Kidney (tissue), 14 donors: ENCODE measurements around the gene GPN2. TPM values are rescaled to one million over a fixed set of nuclear protein-coding genes. Genes with fewer than 3 reads are reported as not detected.
"Not testable (repeated sequence)": the region's sequence is repeated elsewhere in the genome, so short reads cannot be mapped to it uniquely, and the experiment has no call there.

Experiments used
- DNase-seq, 5 donors: peaks; one replicate each; pipeline ENCODE4 v3.0.0-alpha.2; 2013 to 2020
- FAIRE-seq: peaks from 2 replicates; lab custom pipeline; 2012; peaks lifted over from hg19 to GRCh38; lab: Jason Lieb, UNC
- H3K27ac ChIP-seq, 2 donors: one replicate each; pipeline ENCODE4 v1.7.0; 2013; ENCODE audit warnings: low read depth in 2 of 2, low read length in 2 of 2, inconsistent platforms in 1 of 2
- H3K27me3 ChIP-seq: one replicate; pipeline ENCODE4 v1.7.1; 2013; ENCODE audit warnings: low read length, inconsistent platforms; ENCODE audit not compliant: control insufficient read depth, insufficient read depth
- H3K36me3 ChIP-seq, 3 donors: one replicate each; pipeline versions ENCODE4 v1.7.0 to v1.7.1; 2013; ENCODE audit warnings: low read length in 3 of 3, control low read depth in 1 of 3, inconsistent platforms in 1 of 3; ENCODE audit not compliant: insufficient read depth in 3 of 3, control insufficient read depth in 2 of 3
- H3K4me1 ChIP-seq, 3 donors: one replicate each; pipeline versions ENCODE4 v1.7.0 to v1.7.1; 2013; ENCODE audit warnings: low read length in 3 of 3, inconsistent platforms in 1 of 3, low read depth in 1 of 3; ENCODE audit not compliant: control insufficient read depth in 2 of 3, insufficient read depth in 2 of 3
- H3K4me3 ChIP-seq, 3 donors: one replicate each; pipeline versions ENCODE4 v1.7.0 to v1.8.1; 2013; ENCODE audit warnings: low read length in 3 of 3, control low read depth in 1 of 3, inconsistent platforms in 1 of 3
- H3K9ac ChIP-seq, 3 donors: one replicate each; pipeline versions ENCODE4 v1.7.0 to v1.7.1; 2013; ENCODE audit warnings: low read length in 3 of 3, control low read depth in 1 of 3, inconsistent platforms in 1 of 3
- H3K9me3 ChIP-seq, 3 donors: one replicate each; pipeline versions ENCODE4 v1.7.0 to v1.7.1; 2013; ENCODE audit warnings: low read length in 3 of 3, control low read depth in 1 of 3, inconsistent platforms in 1 of 3; ENCODE audit not compliant: control insufficient read depth in 2 of 3, insufficient read depth in 1 of 3
- intact Hi-C: fragments of 100-400 bp; cut with DNase I; formaldehyde crosslinking; loops from one replicate; pipeline ENCODE4 v1.11.1; 2022
- polyA plus RNA-seq: library from polyadenylated mRNA; stranded (reverse); fragments of 350-450 nt; fragmentation: Illumina TruSeq; extraction: RNeasy Lipid Tissue Mini Kit (QIAGEN cat#74804); gene quantifications from one replicate; pipeline ENCODE4 v1.2.3, GENCODE V29; 2014; ENCODE audit warnings: low read depth, low replicate concordance; ENCODE audit not compliant: insufficient read depth
- total RNA-seq: library from RNA; stranded (reverse); fragmentation: NEBNext Ultra II Directional; extraction: Animal tissue kit (Norgen Biotek cat#: 25700); gene quantifications from one replicate; pipeline ENCODE4 v1.2.1, GENCODE V29; 2021
- TF ChIP-seq, protein P1 (sequence below): IDR thresholded peaks from 3 replicates; pipeline ENCODE4 v1.5.1; 2012; ENCODE audit warnings: mild to moderate bottlenecking, moderate library complexity, borderline replicate concordance; ENCODE audit not compliant: insufficient read depth; ENCODE audit errors: extremely low read depth
- donor health status: control.
- donor health status: control.
- donor health status: control.
- donor health status: control.
- donor health status: control.
- donor health status: DM: yes; HTN: yes; CAD: no.
- donor health status: Normal renal cell carcinoma (clear cell type).

Gene GPN2
- total and polyA plus RNA-seq, 2 donors from 2014 or later: 24.6 to 28.8 TPM

DNA sequence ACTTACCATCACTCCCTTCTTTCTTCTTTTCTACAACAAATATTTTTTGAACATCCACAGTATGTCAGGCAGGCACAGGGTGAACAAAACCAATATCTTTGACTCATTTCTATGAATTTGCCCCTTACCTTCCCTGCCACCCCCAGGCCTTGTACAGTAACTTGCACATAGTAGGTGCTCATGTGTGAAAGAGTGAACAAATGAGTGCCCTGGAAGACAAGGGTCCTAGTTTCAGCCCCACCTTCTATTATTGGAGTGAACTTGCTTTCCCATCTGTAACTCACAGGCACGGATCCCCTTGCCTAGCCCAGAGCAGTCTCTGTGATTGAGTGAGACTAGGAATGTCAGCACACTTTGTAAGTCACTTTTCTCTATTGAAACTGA is 50.8 kb downstream of the GPN2 start:
- DNase-seq (no peak), FAIRE-seq (no peak)
- no peak overlapping the region for H3K9ac ChIP-seq
- intact Hi-C loops: no loop called here
- no peaks in the 10 kb centered on the region for H3K9me3 ChIP-seq
- no peaks in the 10 kb centered on the region for H3K27me3 ChIP-seq
- TF ChIP-seq, protein P1, sequence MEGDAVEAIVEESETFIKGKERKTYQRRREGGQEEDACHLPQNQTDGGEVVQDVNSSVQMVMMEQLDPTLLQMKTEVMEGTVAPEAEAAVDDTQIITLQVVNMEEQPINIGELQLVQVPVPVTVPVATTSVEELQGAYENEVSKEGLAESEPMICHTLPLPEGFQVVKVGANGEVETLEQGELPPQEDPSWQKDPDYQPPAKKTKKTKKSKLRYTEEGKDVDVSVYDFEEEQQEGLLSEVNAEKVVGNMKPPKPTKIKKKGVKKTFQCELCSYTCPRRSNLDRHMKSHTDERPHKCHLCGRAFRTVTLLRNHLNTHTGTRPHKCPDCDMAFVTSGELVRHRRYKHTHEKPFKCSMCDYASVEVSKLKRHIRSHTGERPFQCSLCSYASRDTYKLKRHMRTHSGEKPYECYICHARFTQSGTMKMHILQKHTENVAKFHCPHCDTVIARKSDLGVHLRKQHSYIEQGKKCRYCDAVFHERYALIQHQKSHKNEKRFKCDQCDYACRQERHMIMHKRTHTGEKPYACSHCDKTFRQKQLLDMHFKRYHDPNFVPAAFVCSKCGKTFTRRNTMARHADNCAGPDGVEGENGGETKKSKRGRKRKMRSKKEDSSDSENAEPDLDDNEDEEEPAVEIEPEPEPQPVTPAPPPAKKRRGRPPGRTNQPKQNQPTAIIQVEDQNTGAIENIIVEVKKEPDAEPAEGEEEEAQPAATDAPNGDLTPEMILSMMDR: no peak
- no peak overlapping the region for H3K4me3 ChIP-seq
- no peaks in the 10 kb centered on the region for H3K4me1 ChIP-seq
- peaks cover 1 to 17% (median 12%) of the 10 kb centered on the region in 3 donors for H3K36me3 ChIP-seq
- H3K27ac ChIP-seq: no peak overlapping the region

DNA sequence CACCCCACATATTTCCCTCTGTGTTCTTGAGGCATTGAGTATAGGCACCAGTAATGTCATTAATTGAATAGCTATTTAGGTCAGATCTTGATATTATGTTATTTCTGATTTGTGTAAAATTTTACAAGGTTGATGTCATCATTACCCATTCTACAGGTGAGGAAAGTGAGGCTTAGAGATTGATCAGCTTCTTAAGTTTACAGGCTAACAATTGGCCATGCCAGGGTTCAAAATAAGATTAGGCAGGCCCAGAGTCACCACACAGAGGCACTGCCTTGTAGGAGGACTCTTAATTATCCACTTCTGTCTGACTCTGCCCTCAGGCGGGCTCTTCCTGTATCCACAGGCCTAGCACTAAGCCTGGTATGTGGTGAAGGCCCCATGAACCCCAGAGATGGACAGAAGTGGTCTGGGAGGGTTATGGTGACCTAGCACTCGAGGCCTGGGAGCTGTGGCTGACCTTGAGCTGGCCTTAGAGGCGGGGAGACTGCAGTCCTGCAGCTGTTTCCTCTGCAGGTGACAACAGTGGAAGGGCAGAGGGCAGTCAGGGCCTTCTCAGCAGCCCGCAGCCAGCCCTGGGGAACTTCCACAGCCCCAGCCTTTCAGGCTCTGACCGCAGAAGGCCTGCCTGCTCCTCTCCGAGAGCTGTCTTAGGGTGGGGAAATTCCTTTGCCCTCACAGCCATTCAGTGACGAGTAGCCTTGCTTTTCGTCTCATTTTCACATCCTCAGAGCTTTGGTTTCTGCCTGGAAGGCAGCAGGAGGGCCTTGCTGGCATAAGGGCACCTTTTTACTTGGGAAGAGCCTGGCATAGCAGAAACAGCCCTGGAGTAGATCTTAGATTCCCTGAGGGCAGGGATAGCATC is 51.4 kb downstream of the GPN2 start:
- Histone ChIP-seq H3K9ac (no peak overlapping the region), H3K4me1 (no peaks in the 10 kb centered on the region), H3K27ac (no peak overlapping the region), H3K36me3 (peaks cover 3 to 15% (median 13%) of the 10 kb centered on the region in 3 donors), H3K27me3 (no peaks in the 10 kb centered on the region), H3K4me3 (no peak overlapping the region), H3K9me3 (no peaks in the 10 kb centered on the region)
- FAIRE-seq (no peak), DNase-seq (no peak)
- intact Hi-C loops: no loop called here
- TF ChIP-seq, protein P1: no peak

DNA sequence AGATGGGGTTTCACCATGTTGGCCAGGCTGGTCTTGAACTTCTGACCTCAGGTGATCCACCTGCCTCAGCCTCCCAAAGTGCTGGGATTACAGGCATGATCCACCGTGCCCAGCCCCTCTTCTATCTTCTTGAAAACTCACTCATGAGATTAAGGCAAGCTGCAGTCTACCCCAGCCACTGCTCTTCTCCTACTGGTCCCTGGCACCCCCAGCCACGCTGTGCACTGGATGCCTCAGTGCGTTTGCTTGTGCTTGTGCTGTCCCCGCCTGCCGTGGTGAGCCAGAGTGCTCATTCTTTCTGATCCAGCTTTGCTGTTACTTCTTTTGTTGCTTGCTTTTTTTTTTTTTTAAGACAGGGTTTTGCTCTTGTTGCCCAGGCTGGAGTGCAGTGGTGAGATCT is 52.4 kb downstream of the GPN2 start:
- H3K4me3 ChIP-seq, DNase-seq, intact Hi-C loops, H3K9ac ChIP-seq, H3K9me3 ChIP-seq, H3K4me1 ChIP-seq, H3K27me3 ChIP-seq, FAIRE-seq, H3K27ac ChIP-seq: not testable (repeated sequence)
- H3K36me3 ChIP-seq: peaks cover 3 to 18% (median 10%) of the 10 kb centered on the region in 3 donors
